OCI-LY1 (cell line): Measurements from ENCODE around the gene RAB11FIP4.

Source experiments
- EZH2 ChIP-seq: fragments of 200-600 bp; sonication (generic), shearing (Covaris generic); IDR thresholded peaks from 2 replicates; pipeline ENCODE4 v1.8.0; 2017; ENCODE audit warnings: borderline replicate concordance, mixed run types, mild to moderate bottlenecking, antibody characterized with exemption, low read length, moderate library complexity, mixed read lengths
- TF ChIP-seq, protein P1 (sequence below): fragments of 200-600 bp; sonication (generic), shearing (Covaris generic); IDR thresholded peaks from 2 replicates; pipeline ENCODE4 v1.5.1; 2017; ENCODE audit warnings: mild to moderate bottlenecking, antibody characterized with exemption, low read length, moderate library complexity, mixed read lengths

DNA sequence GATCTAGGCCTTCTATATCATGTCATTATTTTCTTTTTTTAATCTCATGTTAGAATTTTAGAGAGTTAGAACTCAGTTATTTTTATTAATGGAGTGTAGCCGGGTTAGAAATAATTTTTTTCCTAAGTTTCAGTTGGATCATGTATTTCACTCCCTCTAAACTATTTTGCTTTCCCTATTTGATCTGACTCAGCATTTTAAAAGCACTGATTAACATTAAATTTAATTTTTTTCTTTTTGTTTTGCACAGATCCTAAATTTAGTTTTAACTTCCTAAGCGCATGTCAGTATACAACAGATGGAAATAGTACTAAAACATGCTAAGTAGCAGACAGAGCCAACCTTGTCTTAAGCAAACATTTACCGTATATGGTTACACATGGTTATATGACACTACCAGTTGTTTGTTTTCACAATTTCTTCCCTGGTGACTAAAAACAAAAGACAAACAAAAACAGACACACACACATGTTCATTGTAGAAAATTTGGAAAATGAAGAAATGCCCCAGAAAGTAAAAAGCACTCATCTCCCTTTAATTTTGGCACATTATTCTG is 33.6 kb upstream of the RAB11FIP4 start:
- TF ChIP-seq, protein P1, sequence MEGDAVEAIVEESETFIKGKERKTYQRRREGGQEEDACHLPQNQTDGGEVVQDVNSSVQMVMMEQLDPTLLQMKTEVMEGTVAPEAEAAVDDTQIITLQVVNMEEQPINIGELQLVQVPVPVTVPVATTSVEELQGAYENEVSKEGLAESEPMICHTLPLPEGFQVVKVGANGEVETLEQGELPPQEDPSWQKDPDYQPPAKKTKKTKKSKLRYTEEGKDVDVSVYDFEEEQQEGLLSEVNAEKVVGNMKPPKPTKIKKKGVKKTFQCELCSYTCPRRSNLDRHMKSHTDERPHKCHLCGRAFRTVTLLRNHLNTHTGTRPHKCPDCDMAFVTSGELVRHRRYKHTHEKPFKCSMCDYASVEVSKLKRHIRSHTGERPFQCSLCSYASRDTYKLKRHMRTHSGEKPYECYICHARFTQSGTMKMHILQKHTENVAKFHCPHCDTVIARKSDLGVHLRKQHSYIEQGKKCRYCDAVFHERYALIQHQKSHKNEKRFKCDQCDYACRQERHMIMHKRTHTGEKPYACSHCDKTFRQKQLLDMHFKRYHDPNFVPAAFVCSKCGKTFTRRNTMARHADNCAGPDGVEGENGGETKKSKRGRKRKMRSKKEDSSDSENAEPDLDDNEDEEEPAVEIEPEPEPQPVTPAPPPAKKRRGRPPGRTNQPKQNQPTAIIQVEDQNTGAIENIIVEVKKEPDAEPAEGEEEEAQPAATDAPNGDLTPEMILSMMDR = no peak
- no peak for TF ChIP-seq EZH2
